A673 (cell line): ENCODE measurements around the gene FARP1.

ENCODE experiments used
- CTCF ChIP-seq: fragments of 300-800, 200-600 bp; sonication (generic); conservative IDR thresholded peaks from 2 replicates; pipeline ENCODE4 v1.5.1; 2017; ENCODE audit warnings: low read depth, mild to moderate bottlenecking, antibody characterized with exemption, low read length, moderate library complexity, mixed read lengths
- EZH2 ChIP-seq: fragments of 200-600 bp; sonication (generic); IDR thresholded peaks from 2 replicates; pipeline ENCODE4 v1.6.1; 2017; ENCODE audit warnings: borderline replicate concordance, low read depth, mild to moderate bottlenecking, mixed read lengths, antibody characterized with exemption, low read length; ENCODE audit not compliant: poor library complexity, severe bottlenecking

- TF ChIP-seq CTCF (no peak), EZH2 (no peak)
Measured at GRCh38 chr13:98201984-98202383, 59.1 kb downstream of the FARP1 start.
